Measurements from ENCODE around the gene HPS5. TPM values are rescaled to one million over a fixed set of nuclear protein-coding genes. Genes with fewer than 3 reads are reported as not detected.

The HPS5 gene
- total and polyA plus RNA-seq, 2 of the 13 experiments (the other 11 are each of a cell fraction or from before 2014, with no cell fraction given), result 6.6 to 25.5 TPM

DNA sequence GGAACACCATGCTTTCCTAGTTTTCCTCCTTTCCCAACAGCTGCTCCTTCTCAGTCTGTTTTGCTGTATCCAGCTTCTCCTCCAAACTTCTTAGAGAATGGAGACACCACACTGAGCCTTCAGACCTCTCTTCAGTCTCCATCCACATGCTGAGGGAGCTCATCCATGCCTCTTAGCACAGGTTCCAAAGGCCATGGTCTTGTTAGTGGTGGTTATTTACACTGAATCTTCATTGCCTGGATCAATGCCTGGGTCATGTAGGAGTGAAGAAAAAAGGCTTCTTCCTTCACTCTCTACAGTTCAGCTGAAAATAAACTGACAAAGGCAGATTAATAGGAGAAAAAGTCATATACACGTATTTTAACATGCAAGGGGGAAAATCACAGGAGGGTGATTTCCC is 82.3 kb downstream of the HPS5 start (continued):
- TF ChIP-seq ZNF142 (CRISPR knock-in tag; IDR thresholded peaks at IDR 0.05), result no peak
- TF ChIP-seq, protein P1, sequence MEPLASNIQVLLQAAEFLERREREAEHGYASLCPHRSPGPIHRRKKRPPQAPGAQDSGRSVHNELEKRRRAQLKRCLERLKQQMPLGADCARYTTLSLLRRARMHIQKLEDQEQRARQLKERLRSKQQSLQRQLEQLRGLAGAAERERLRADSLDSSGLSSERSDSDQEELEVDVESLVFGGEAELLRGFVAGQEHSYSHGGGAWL (CRISPR knock-in tag; IDR thresholded peaks at IDR 0.05), result no peak
- TF ChIP-seq MAF1 (CRISPR knock-in tag; IDR thresholded peaks at IDR 0.05; ENCODE audit: borderline replicate concordance), result no peak
- TF ChIP-seq, protein P2, sequence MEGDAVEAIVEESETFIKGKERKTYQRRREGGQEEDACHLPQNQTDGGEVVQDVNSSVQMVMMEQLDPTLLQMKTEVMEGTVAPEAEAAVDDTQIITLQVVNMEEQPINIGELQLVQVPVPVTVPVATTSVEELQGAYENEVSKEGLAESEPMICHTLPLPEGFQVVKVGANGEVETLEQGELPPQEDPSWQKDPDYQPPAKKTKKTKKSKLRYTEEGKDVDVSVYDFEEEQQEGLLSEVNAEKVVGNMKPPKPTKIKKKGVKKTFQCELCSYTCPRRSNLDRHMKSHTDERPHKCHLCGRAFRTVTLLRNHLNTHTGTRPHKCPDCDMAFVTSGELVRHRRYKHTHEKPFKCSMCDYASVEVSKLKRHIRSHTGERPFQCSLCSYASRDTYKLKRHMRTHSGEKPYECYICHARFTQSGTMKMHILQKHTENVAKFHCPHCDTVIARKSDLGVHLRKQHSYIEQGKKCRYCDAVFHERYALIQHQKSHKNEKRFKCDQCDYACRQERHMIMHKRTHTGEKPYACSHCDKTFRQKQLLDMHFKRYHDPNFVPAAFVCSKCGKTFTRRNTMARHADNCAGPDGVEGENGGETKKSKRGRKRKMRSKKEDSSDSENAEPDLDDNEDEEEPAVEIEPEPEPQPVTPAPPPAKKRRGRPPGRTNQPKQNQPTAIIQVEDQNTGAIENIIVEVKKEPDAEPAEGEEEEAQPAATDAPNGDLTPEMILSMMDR (CRISPR knock-in tag; IDR thresholded peaks at IDR 0.05), result no peak
- no peak for TF ChIP-seq MBD4 (IDR thresholded peaks at IDR 0.05; ENCODE audit: borderline replicate concordance, low read length)
- TF ChIP-seq ZNF124 (CRISPR knock-in tag; IDR thresholded peaks at IDR 0.05), result no peak
- peak; percentile 63; the same call in 1 of the 2 replicates for TF ChIP-seq HOMEZ (CRISPR knock-in tag; IDR thresholded peaks at IDR 0.05; ENCODE audit: low read depth)
- TF ChIP-seq ZMYM2 (CRISPR knock-in tag; IDR thresholded peaks at IDR 0.05), result peak; percentile 51; the same call in 1 of the 2 replicates
- TF ChIP-seq RORA (CRISPR knock-in tag; IDR thresholded peaks at IDR 0.05), result no peak
- no peak for TF ChIP-seq KMT2A (CRISPR knock-in tag; IDR thresholded peaks at IDR 0.05)
- no peak for TF ChIP-seq SMARCE1 (IDR thresholded peaks at IDR 0.05; ENCODE audit: borderline replicate concordance)
- TF ChIP-seq ZNF605 (CRISPR knock-in tag; IDR thresholded peaks at IDR 0.05), result 0 out of 2 replicates have a peak, but pooled peaks have one; percentile 27
- TF ChIP-seq ATF1 (CRISPR knock-in tag; IDR thresholded peaks at IDR 0.05), result no peak
- no peak for TF ChIP-seq ZNF513 (CRISPR knock-in tag; conservative IDR thresholded peaks at IDR 0.05)
- TF ChIP-seq HOXA3 (CRISPR knock-in tag; IDR thresholded peaks at IDR 0.05), result 0 out of 2 replicates have a peak, but pooled peaks have one; percentile 34
- TF ChIP-seq U2AF1 (optimal IDR thresholded peaks at IDR 0.05; ENCODE audit: low read depth, low read length), result no peak
- no peak for TF ChIP-seq IRF1 (CRISPR knock-in tag; IDR thresholded peaks at IDR 0.05; ENCODE audit: low read depth)
- no peak for TF ChIP-seq ZNF234 (CRISPR knock-in tag; conservative IDR thresholded peaks at IDR 0.05)
